GM10266 (cell line): Measurements from ENCODE around the gene USH1C.

Experiments used
- DNase-seq: peaks from one replicate; pipeline ENCODE4 v3.0.0; 2012; ENCODE audit errors: extremely low spot score
- TF ChIP-seq, protein P1 (sequence below): IDR thresholded peaks from 2 replicates; pipeline ENCODE4 v1.5.1; 2012; ENCODE audit warnings: mild to moderate bottlenecking, low read depth; ENCODE audit not compliant: control insufficient read depth, insufficient read depth; ENCODE audit errors: missing control alignments

The USH1C gene

DNA sequence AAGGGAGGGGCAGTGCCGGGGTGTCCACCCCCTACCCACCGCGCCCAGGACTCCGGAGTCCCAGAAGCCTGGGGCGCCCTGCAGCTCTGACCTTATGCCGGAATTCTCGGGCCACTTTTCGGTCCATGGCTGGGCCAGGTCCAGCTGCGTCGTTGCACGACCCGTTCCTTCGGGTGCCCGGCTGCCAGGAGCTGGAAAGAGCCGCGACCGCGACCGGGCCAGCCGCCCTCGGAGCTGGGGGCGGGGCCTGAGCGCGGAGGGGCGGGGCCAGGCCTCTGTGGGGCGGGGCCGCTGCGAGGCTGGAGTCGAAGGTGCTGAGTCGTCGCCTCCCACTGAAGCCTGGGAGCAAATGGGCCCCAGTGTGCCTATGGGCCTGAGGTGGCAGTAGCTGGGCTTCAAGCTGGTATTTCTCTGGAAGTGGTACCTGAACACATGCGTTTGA is at the start of gene USH1C:
USH1C (minus strand) TSS at position 236 of the 442 bp plus-strand sequence; CDS start at position 127, 109 bp downstream.
- TF ChIP-seq, protein P1, sequence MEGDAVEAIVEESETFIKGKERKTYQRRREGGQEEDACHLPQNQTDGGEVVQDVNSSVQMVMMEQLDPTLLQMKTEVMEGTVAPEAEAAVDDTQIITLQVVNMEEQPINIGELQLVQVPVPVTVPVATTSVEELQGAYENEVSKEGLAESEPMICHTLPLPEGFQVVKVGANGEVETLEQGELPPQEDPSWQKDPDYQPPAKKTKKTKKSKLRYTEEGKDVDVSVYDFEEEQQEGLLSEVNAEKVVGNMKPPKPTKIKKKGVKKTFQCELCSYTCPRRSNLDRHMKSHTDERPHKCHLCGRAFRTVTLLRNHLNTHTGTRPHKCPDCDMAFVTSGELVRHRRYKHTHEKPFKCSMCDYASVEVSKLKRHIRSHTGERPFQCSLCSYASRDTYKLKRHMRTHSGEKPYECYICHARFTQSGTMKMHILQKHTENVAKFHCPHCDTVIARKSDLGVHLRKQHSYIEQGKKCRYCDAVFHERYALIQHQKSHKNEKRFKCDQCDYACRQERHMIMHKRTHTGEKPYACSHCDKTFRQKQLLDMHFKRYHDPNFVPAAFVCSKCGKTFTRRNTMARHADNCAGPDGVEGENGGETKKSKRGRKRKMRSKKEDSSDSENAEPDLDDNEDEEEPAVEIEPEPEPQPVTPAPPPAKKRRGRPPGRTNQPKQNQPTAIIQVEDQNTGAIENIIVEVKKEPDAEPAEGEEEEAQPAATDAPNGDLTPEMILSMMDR, result no peak
- DNase-seq, result no peak

DNA sequence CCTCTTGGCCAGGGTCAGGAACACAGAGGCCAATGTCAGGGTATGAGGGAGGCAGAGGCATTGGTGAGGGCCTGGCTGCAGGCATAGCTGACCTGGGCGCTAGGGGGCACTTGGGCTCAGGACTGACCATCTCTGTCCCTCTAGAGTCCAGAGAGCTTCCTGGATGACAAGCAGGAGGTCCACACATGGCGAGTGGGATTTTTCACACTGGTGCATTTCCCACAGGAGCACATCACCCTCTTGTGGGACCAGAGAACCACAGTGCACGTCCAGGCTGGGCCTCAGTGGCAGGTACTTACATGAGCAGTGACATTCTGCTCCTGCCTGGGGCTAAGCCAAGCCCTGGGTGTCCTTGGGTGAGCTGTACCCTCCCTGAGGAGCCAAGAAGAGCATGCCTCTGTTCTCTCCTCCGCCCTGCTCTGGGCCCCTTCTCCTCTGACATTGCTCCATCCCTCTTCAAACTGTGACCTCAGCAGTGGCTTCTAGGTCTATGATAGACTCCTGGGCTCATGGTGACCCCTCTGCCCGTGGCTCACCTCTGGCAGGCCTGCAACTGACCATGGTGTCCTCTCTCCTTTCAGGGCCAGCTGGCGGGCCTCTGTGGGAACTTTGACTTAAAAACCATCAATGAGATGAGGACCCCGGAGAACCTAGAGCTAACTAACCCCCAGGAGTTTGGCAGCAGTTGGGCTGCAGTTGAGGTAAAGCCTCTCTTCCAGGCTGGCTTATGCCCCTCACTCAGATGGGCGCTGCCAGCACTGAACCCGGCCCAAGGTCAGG is 49.4 kb upstream of the USH1C start:
- no peak for DNase-seq
- TF ChIP-seq, protein P1, result no peak

DNA sequence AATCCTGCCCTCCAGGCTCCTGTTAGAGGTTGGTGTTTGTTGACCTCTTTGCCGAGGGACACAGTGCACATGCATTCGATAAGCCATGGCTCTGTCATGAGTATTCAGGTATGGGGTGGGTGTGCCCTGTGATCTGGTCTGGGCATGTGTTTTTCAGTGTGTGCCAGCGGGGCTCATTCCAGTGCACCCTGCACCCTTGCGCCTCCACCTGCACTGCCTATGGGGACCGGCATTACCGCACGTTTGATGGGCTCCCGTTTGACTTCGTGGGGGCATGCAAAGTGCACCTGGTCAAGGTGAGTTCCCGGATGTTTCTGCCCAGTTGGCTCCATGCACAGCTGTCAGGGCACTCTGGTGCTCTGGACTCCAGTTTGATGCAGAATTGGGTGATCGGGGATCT is 47.1 kb upstream of the USH1C start:
- DNase-seq, result no peak
- TF ChIP-seq, protein P1, result no peak

DNA sequence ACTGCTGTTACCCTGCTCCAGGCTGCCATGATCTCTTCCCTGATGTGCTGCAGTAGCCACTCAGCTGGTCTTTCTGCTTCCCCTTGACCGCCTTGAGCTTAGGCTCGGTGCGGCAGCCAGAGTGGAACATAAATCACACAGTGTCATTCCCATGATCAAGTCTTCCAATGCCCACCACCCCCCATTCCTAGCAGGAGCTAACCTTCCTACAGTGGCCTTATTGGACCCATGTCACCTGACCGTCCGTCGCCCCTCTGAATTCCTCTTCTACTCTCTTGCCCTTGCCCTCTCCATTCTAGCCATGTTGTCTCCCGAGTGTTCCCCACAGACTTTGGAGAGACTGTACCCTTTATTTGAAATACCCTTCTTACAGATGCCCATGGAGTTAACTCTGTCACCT is 46.2 kb upstream of the USH1C start:
- DNase-seq, result no peak
- TF ChIP-seq, protein P1, result no peak

DNA sequence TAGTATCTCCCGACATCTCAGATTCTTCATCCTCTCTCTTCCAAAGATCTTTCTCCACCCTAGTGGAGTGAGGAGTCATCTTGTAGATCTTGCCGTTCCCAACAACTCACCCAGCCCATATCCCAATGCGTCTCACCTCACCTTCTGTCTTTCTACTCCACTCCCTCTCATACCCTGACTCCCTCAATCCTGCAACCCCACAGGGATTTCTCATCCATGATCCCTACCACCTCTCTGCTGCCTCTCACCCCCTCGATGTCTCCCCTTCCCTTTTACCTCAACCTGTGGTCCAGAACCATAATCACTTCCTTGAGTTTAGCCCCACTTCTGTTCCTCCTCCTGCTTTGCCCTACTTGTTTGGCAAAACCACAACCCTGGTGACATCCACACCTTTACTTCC is 44.5 kb upstream of the USH1C start:
- TF ChIP-seq, protein P1, result no peak
- DNase-seq, result no peak

DNA sequence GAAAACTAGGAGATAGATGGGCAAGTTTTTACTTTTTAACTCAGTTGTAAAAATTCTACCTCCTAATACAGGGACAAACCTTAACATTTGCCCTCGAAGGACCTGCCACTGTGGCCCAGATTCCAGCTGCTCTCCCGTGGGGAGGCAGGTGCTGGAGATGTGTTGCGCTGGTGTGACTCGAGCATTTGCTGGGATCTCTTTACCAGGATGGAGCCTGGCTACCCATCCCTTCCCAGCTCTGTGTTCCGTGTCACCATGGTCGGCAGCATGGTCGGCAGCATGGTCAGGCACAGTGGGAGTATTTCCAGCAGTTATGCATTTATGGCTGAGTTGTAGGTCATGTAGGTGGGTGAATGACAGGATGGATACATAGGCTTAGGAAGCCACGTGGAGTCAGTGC is 44.0 kb upstream of the USH1C start:
- no peak for DNase-seq
- TF ChIP-seq, protein P1, result no peak

DNA sequence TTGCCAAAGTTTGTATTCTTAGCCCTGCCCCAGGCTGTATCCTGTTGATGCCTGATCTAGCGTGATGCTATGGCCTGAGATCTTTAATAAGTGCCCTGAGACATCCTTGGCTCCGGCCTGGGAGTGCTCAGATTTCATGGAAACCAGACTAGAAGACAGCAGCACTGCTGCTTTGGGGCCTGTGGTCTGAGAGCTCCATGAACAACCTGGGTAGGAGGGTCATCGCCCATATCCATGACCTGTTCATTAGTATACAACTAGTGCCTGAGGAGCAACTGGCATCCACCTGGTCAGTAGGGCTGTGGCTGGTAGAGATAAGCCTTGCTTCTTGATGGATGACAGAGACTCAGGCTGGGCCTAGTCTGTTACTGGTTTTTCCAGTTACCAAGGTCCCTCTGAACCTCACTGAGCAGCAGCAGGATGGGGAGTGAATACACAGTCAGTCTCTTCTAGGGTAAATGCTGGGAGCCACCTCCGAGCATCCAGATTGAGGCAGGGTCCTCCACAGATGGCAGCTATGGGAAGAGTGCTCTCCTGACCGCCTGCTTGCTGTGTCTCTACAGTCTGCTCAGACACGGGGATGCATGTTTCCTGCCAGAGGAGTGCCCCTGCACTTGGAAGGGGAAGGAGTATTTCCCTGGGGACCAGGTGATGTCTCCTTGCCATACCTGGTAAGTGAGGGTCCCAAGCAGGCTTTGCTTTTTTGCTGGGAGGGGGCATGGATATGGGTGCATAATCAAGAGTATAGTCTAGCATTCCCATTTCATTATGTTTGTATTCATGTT is 41.9 kb upstream of the USH1C start:
- no peak for DNase-seq
- TF ChIP-seq, protein P1, result no peak
